PC-9 (cell line): ENCODE measurements around the gene UBA5.

Experiments used
- CTCF ChIP-seq: fragments of 200-600 bp; sonication (generic); conservative IDR thresholded peaks from 2 replicates; pipeline ENCODE4 v1.6.1; 2017; ENCODE audit warnings: mixed run types, antibody characterized with exemption, mild to moderate bottlenecking, moderate library complexity
- EZH2 ChIP-seq: fragments of 200-600 bp; sonication (generic); IDR thresholded peaks from 2 replicates; pipeline ENCODE4 v1.8.0; 2017; ENCODE audit warnings: antibody characterized with exemption, low read depth

- no peak for TF ChIP-seq CTCF
- TF ChIP-seq EZH2: no peak
These were observed 22.5 kb upstream of the UBA5 start for GRCh38 chr3:132637590-132637989.
